H9 (cell line): ENCODE data around the gene MS4A10. TPM values are rescaled to one million over a fixed set of nuclear protein-coding genes. Genes with fewer than 3 reads are reported as not detected.

Experiments used
- DNase-seq: peaks from one replicate; pipeline ENCODE4 v3.0.0-alpha.2; 2017
- H2AFZ ChIP-seq: one replicate; pipeline ENCODE4 v1.6.1; 2013; ENCODE audit warnings: mild to moderate bottlenecking, low read length, control low read depth, moderate library complexity
- H2AK5ac ChIP-seq: 2 replicates; pipeline ENCODE4 v1.6.1; 2013; ENCODE audit warnings: low read length, control low read depth, mixed read lengths; ENCODE audit not compliant: insufficient read length
- H2BK120ac ChIP-seq: one replicate; pipeline ENCODE4 v1.6.1; 2013; ENCODE audit warnings: low read depth, mild to moderate bottlenecking, low read length, control low read depth, inconsistent platforms; ENCODE audit not compliant: poor library complexity, severe bottlenecking
- H2BK12ac ChIP-seq: 2 replicates; pipeline ENCODE4 v1.6.1; 2013; ENCODE audit warnings: low read length, control low read depth, mixed read lengths, low read depth; ENCODE audit not compliant: insufficient read length
- H2BK15ac ChIP-seq: 2 replicates; pipeline ENCODE4 v1.6.1; 2013; ENCODE audit warnings: low read depth, low read length, control low read depth
- H2BK20ac ChIP-seq: one replicate; pipeline ENCODE4 v1.6.1; 2013; ENCODE audit warnings: low read depth, mild to moderate bottlenecking, low read length, control low read depth, inconsistent platforms; ENCODE audit not compliant: poor library complexity, severe bottlenecking
- H2BK5ac ChIP-seq: 2 replicates; pipeline ENCODE4 v1.6.1; 2013; ENCODE audit warnings: low read length, control low read depth, mixed read lengths; ENCODE audit not compliant: insufficient read length
- H3K14ac ChIP-seq: 2 replicates; pipeline ENCODE4 v1.6.1; 2013; ENCODE audit warnings: low read length, control low read depth; ENCODE audit not compliant: insufficient read depth
- H3K18ac ChIP-seq: 2 replicates; pipeline ENCODE4 v1.6.1; 2013; ENCODE audit warnings: low read depth, mild to moderate bottlenecking, mixed read lengths, low read length, control low read depth; ENCODE audit not compliant: insufficient read length
- H3K23ac ChIP-seq: 2 replicates; pipeline ENCODE4 v1.6.1; 2013; ENCODE audit warnings: low read length, control low read depth, mixed read lengths, low read depth; ENCODE audit not compliant: insufficient read length
- H3K23me2 ChIP-seq: 2 replicates; pipeline ENCODE4 v1.6.1; 2013; ENCODE audit warnings: low read depth, mild to moderate bottlenecking, mixed read lengths, low read length, control low read depth; ENCODE audit not compliant: insufficient read length, poor library complexity, severe bottlenecking
- H3K27ac ChIP-seq: 2 replicates; pipeline ENCODE4 v1.5.1; 2013; ENCODE audit warnings: low read length, control low read depth, mixed read lengths, low read depth; ENCODE audit not compliant: insufficient read length
- H3K27me3 ChIP-seq: 2 replicates; pipeline ENCODE4 v1.6.1; 2013; ENCODE audit warnings: low read length, control low read depth, inconsistent platforms; ENCODE audit not compliant: insufficient read depth
- H3K4ac ChIP-seq: 2 replicates; pipeline ENCODE4 v1.6.1; 2013; ENCODE audit warnings: low read depth, mild to moderate bottlenecking, control low read depth, inconsistent platforms, low read length, moderate library complexity
- H3K4me1 ChIP-seq: 2 replicates; pipeline ENCODE4 v1.6.1; 2013; ENCODE audit warnings: low read length, control low read depth, inconsistent platforms; ENCODE audit not compliant: insufficient read depth
- H3K4me2 ChIP-seq: 2 replicates; pipeline ENCODE4 v1.6.1; 2013; ENCODE audit warnings: low read length, control low read depth, mixed read lengths; ENCODE audit not compliant: insufficient read length, insufficient read depth
- H3K56ac ChIP-seq: 2 replicates; pipeline ENCODE4 v1.6.1; 2013; ENCODE audit warnings: low read depth, mild to moderate bottlenecking, mixed read lengths, low read length, control low read depth; ENCODE audit not compliant: insufficient read length
- H3K79me1 ChIP-seq: 2 replicates; pipeline ENCODE4 v1.6.1; 2013; ENCODE audit warnings: low read depth, mild to moderate bottlenecking, moderate library complexity, low read length, control low read depth, inconsistent platforms; ENCODE audit not compliant: insufficient read depth, poor library complexity, severe bottlenecking
- H3K79me2 ChIP-seq: 2 replicates; pipeline ENCODE4 v1.6.1; 2013; ENCODE audit warnings: low read length, control low read depth, inconsistent platforms; ENCODE audit not compliant: insufficient read depth
- H3K9ac ChIP-seq: 2 replicates; pipeline ENCODE4 v1.6.1; 2013; ENCODE audit warnings: low read length, control low read depth, mixed read lengths; ENCODE audit not compliant: insufficient read length; ENCODE audit errors: extremely low read depth
- H3K9me3 ChIP-seq: one replicate; pipeline ENCODE4 v1.6.1; 2013; ENCODE audit warnings: low read depth, low read length, inconsistent platforms; ENCODE audit not compliant: control insufficient read depth
- H3T11ph ChIP-seq: one replicate; pipeline ENCODE4 v1.6.1; 2013; ENCODE audit warnings: mild to moderate bottlenecking, low read length, control low read depth, inconsistent platforms
- H4K20me1 ChIP-seq: one replicate; pipeline ENCODE4 v1.6.1; 2013; ENCODE audit not compliant: control insufficient read depth, insufficient read length, insufficient read depth
- H4K5ac ChIP-seq: 2 replicates; pipeline ENCODE4 v1.6.1; 2013; ENCODE audit warnings: low read depth, mild to moderate bottlenecking, mixed read lengths, low read length, control low read depth; ENCODE audit not compliant: insufficient read length
- H4K8ac ChIP-seq: replicated peaks from 2 replicates; pipeline ENCODE4 v1.6.1; 2013; ENCODE audit warnings: low read length, control low read depth, mixed read lengths, low read depth; ENCODE audit not compliant: insufficient read length
- H4K91ac ChIP-seq: 2 replicates; pipeline ENCODE4 v1.6.1; 2013; ENCODE audit warnings: low read depth, mild to moderate bottlenecking, moderate library complexity, mixed read lengths, low read length, control low read depth; ENCODE audit not compliant: insufficient read length
- H3K27ac Mint-ChIP-seq, 3 experiments: 2 replicates in 2 of 3; 3 replicates in 1 of 3; pipeline ENCODE4 v1.8.0; 2020 to 2021; ENCODE audit warnings: mixed read lengths in 3 of 3, mild to moderate bottlenecking in 1 of 3, moderate library complexity in 1 of 3
- H3K27me3 Mint-ChIP-seq: 2 replicates; pipeline ENCODE4 v1.8.0; 2021; ENCODE audit warnings: low read depth, mild to moderate bottlenecking, moderate library complexity, mixed read lengths
- H3K36me3 Mint-ChIP-seq, 3 experiments: 2 replicates in 2 of 3; 3 replicates in 1 of 3; pipeline ENCODE4 v1.8.0; 2020 to 2021; ENCODE audit warnings: low read depth in 3 of 3, mixed read lengths in 3 of 3; ENCODE audit not compliant: insufficient read depth in 1 of 3
- H3K4me1 Mint-ChIP-seq, 2 experiments: 2 replicates each; pipeline ENCODE4 v1.8.0; 2020; ENCODE audit warnings: mixed read lengths in 2 of 2
- H3K4me3 Mint-ChIP-seq, 2 experiments: 2 replicates in 1 of 2; 3 replicates in 1 of 2; pipeline ENCODE4 v1.8.0; 2020 to 2021; ENCODE audit warnings: mild to moderate bottlenecking in 2 of 2, mixed read lengths in 2 of 2, moderate library complexity in 1 of 2
- H3K9me3 Mint-ChIP-seq, 2 experiments: 2 replicates in 1 of 2; 3 replicates in 1 of 2; pipeline ENCODE4 v1.8.0; 2020; ENCODE audit warnings: mild to moderate bottlenecking in 2 of 2, mixed read lengths in 2 of 2, moderate library complexity in 1 of 2
- WGBS: extraction: QIAGEN DNeasy Blood & Tissue Kit; methylation state at CpG from one replicate; pipeline ENCODE4 v1.1.7; 2013; ENCODE audit warnings: missing lambda C conversion rate, low lambda C conversion rate, mixed read lengths; ENCODE audit not compliant: insufficient read length; ENCODE audit errors: extremely low coverage; 5-methylcytosine and 5-hydroxymethylcytosine counted together
- total RNA-seq: library from RNA; stranded (reverse); gene quantifications from 2 replicates; pipeline ENCODE4 v1.2.1, GENCODE V29; 2021
- TF ChIP-seq, protein P1 (sequence below): fragments of 200-600 bp; sonication (generic); conservative IDR thresholded peaks from 3 replicates; pipeline ENCODE4 v1.8.0; 2021; ENCODE audit warnings: antibody characterized with exemption, mild to moderate bottlenecking

The MS4A10 gene
- total RNA-seq, 1 experiment from 2014 or later: not detected

DNA sequence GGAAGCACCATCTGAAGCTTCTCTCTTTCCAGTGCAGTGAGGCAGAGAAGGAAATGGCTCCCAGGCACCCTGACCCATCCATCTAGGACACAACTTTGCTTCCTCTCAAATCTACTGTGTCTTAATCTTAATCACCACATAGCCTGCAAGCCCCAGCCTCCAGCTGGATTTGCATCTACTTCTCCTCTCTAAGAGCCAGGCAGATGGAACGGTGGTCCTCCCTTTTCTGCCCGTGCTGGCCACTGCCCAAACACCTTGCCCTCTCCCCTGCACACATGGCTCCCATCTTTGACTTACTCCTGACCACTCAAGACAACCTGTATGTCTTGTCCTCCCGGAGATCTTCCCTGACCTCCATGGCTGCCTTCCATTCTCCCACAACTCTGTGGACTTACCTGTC is 7.4 kb downstream of the MS4A10 start:
- TF ChIP-seq, protein P1, sequence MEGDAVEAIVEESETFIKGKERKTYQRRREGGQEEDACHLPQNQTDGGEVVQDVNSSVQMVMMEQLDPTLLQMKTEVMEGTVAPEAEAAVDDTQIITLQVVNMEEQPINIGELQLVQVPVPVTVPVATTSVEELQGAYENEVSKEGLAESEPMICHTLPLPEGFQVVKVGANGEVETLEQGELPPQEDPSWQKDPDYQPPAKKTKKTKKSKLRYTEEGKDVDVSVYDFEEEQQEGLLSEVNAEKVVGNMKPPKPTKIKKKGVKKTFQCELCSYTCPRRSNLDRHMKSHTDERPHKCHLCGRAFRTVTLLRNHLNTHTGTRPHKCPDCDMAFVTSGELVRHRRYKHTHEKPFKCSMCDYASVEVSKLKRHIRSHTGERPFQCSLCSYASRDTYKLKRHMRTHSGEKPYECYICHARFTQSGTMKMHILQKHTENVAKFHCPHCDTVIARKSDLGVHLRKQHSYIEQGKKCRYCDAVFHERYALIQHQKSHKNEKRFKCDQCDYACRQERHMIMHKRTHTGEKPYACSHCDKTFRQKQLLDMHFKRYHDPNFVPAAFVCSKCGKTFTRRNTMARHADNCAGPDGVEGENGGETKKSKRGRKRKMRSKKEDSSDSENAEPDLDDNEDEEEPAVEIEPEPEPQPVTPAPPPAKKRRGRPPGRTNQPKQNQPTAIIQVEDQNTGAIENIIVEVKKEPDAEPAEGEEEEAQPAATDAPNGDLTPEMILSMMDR: no peak
- Histone ChIP-seq H3K27ac (no peak overlapping the region), H3K4me1 (no peaks in the 10 kb centered on the region), H3K4me2 (no peak overlapping the region), H4K20me1 (no peaks in the 10 kb centered on the region), H3K9me3 (peaks cover 16% of the 10 kb centered on the region), H2AFZ (no peak overlapping the region), H4K91ac (no peak overlapping the region), H4K8ac (no peak overlapping the region), H3K14ac (no peak overlapping the region), H3K23ac (no peak overlapping the region), H3K79me2 (no peaks in the 10 kb centered on the region), H3K4ac (no peak overlapping the region), H3K79me1 (no peaks in the 10 kb centered on the region), H2BK5ac (no peak overlapping the region), H2BK120ac (no peak overlapping the region), H2AK5ac (no peak overlapping the region), H3K23me2 (no peaks in the 10 kb centered on the region), H2BK15ac (no peak overlapping the region), H3K56ac (no peak overlapping the region), H3K27me3 (no peaks in the 10 kb centered on the region), H3K18ac (no peak overlapping the region), H3T11ph (no peak overlapping the region), H2BK20ac (no peak overlapping the region), H2BK12ac (no peak overlapping the region), H4K5ac (no peak overlapping the region), H3K9ac (no peak overlapping the region)
- Mint-ChIP-seq H3K27me3 (peaks cover 18% of the 10 kb centered on the region), H3K4me3 (no peak overlapping the region), H3K9me3 (peaks cover 34 to 42% of the 10 kb centered on the region in 2 experiments), H3K27ac (no peak overlapping the region), H3K36me3 (peaks cover 6 to 16% (median 14%) of the 10 kb centered on the region in 3 experiments), H3K4me1 (no peaks in the 10 kb centered on the region)
- WGBS: no CpG with 5 or more reads among the region's 3 CpGs
- DNase-seq: no peak
